Panc1 (cell line): ENCODE data around the gene BCCIP. TPM values are rescaled to one million over a fixed set of nuclear protein-coding genes. Genes with fewer than 3 reads are reported as not detected.

Experiments used
- ATAC-seq: fragments of 200-7000 bp; cut with Tn5 transposase; 2 replicates; pipeline ENCODE4 v1.9.1; 2020; ENCODE audit warnings: mild to moderate bottlenecking, moderate library complexity
- BruUV-seq: library from RNA; stranded (reverse); fragments of 400-500 nt; replicated peaks from 2 replicates; lab custom pipeline; 2021; lab: Mats Ljungman, UMichigan
- CTCF ChIA-PET: fragments of 300-600 bp; sonication (Branson Sonifier 250); formaldehyde crosslinking; loops from one replicate; lab custom pipeline; 2022; ENCODE audit warnings: antibody characterized with exemption; lab: Charles Lee
- POLR2A ChIA-PET: fragments of 300-600 bp; sonication (Branson Sonifier 250); formaldehyde crosslinking; loops from one replicate; lab custom pipeline; 2022; ENCODE audit warnings: antibody characterized with exemption; lab: Charles Lee
- DNase-seq: peaks from one replicate; pipeline ENCODE4 v3.0.0-alpha.2; 2010; ENCODE audit warnings: low read depth, low spot score
- H3K27ac ChIP-seq: 2 replicates; pipeline ENCODE4 v1.5.1; 2011; ENCODE audit warnings: mild to moderate bottlenecking, low read length, inconsistent platforms
- H3K27me3 ChIP-seq: fragments of 200-500 bp; sonication (Bioruptor generic); 2 replicates; pipeline ENCODE4 v1.6.0; 2014; ENCODE audit warnings: low read length, inconsistent platforms; ENCODE audit not compliant: control insufficient read depth, insufficient read depth
- H3K36me3 ChIP-seq: fragments of 200-500 bp; sonication (Bioruptor generic); 2 replicates; pipeline ENCODE4 v1.5.1; 2014; ENCODE audit warnings: inconsistent platforms, mild to moderate bottlenecking, low read length, moderate library complexity; ENCODE audit not compliant: control insufficient read depth, insufficient read depth
- H3K4me1 ChIP-seq: 2 replicates; pipeline ENCODE4 v1.5.1; 2011; ENCODE audit warnings: inconsistent platforms, mild to moderate bottlenecking, low read length, moderate library complexity; ENCODE audit not compliant: control insufficient read depth, insufficient read depth
- H3K4me3 ChIP-seq, 2 experiments: 2 replicates each; pipeline ENCODE4 v1.5.1; 2011 to 2012; ENCODE audit warnings: low read depth in 2 of 2, low read length in 2 of 2, mild to moderate bottlenecking in 2 of 2, inconsistent platforms in 1 of 2, moderate library complexity in 1 of 2
- H3K9me3 ChIP-seq: fragments of 200-500 bp; sonication (Bioruptor generic); 2 replicates; pipeline ENCODE4 v1.5.1; 2014; ENCODE audit warnings: low read depth, mild to moderate bottlenecking, inconsistent platforms, low read length, moderate library complexity; ENCODE audit not compliant: control insufficient read depth, insufficient read depth
- CTCF ChIP-seq: fragments of 450-650 bp; IDR thresholded peaks from 2 replicates; pipeline ENCODE4 v1.5.1; 2017; ENCODE audit warnings: mild to moderate bottlenecking
- POLR2AphosphoS5 ChIP-seq: IDR thresholded peaks from 2 replicates; pipeline ENCODE4 v1.6.1; 2012; ENCODE audit warnings: mild to moderate bottlenecking, low read depth, low read length, moderate library complexity
- REST ChIP-seq, 2 experiments: IDR thresholded peaks; 2 replicates each; pipeline ENCODE4 v1.6.1; 2011 to 2012; ENCODE audit warnings: low read depth in 2 of 2, control low read depth in 1 of 2, low read length in 1 of 2, mild to moderate bottlenecking in 1 of 2, moderate library complexity in 1 of 2; ENCODE audit not compliant: insufficient read depth in 1 of 2
- SIN3A ChIP-seq: IDR thresholded peaks from 2 replicates; pipeline ENCODE4 v1.6.1; 2012; ENCODE audit warnings: low read depth, mild to moderate bottlenecking, low read length, moderate library complexity, borderline replicate concordance; ENCODE audit not compliant: insufficient read depth
- TCF7L2 ChIP-seq: IDR thresholded peaks from 2 replicates; pipeline ENCODE4 v1.6.1; 2011; ENCODE audit warnings: mild to moderate bottlenecking, low read depth, low read length, inconsistent platforms
- in situ Hi-C: cut with HindIII; loops from 2 replicates; pipeline ENCODE4 v1.10.0; 2016; ENCODE audit warnings: low sequenced_read_pairs, low pct_unique_long_range_greater_than_20kb
- intact Hi-C: fragments of 100-400 bp; cut with micrococcal nuclease; formaldehyde crosslinking; loops from one replicate; pipeline ENCODE4 v1.10.0; 2022; ENCODE audit not compliant: unreplicated experiment
- total RNA-seq: library from RNA; stranded (reverse); gene quantifications from one replicate; pipeline ENCODE4 v1.2.1, GENCODE V29; 2021; ENCODE audit not compliant: unreplicated experiment

Gene BCCIP
- total RNA-seq, 1 experiment from 2014 or later: 123 TPM

- no peaks in the 10 kb centered on the region for H3K9me3 ChIP-seq
- no peaks in the 10 kb centered on the region for H3K4me1 ChIP-seq
- H3K27me3 ChIP-seq: no peaks in the 10 kb centered on the region
- in situ Hi-C loops (no loop called here), intact Hi-C loops (no loop called here)
- POLR2A ChIA-PET: no interaction called here
- BruUV-seq: no TSS peak
- H3K4me3 ChIP-seq: no peak overlapping the region
- no peaks in the 10 kb centered on the region for H3K36me3 ChIP-seq
- TF ChIP-seq SIN3A: no peak
- no peak for TF ChIP-seq POLR2AphosphoS5
- no peak for TF ChIP-seq CTCF
- TF ChIP-seq REST (IDR thresholded peaks at IDR 0.05; ENCODE audit: insufficient read depth in 1 of 2, low read depth in 2 of 2, low read length in 1 of 2): no peak
- TF ChIP-seq TCF7L2: no peak
- DNase-seq (no peak), ATAC-seq (no peak)
- H3K27ac ChIP-seq: no peak overlapping the region
- CTCF ChIA-PET: no interaction called here
These were observed 45.5 kb upstream of the BCCIP start for GRCh38 chr10:125777806-125778205.

GRCh38 chr10:125778556-125778955, 44.8 kb upstream of the BCCIP start:
- intact Hi-C loops: no loop called here
- TF ChIP-seq CTCF (no peak), REST (IDR thresholded peaks at IDR 0.05; ENCODE audit: insufficient read depth in 1 of 2, low read depth in 2 of 2, low read length in 1 of 2) (no peak), POLR2AphosphoS5 (no peak), SIN3A (no peak), TCF7L2 (no peak)
- no peak for ATAC-seq
- Histone ChIP-seq H3K9me3 (no peaks in the 10 kb centered on the region), H3K36me3 (no peaks in the 10 kb centered on the region), H3K27ac (no peak overlapping the region), H3K4me1 (no peaks in the 10 kb centered on the region), H3K27me3 (no peaks in the 10 kb centered on the region), H3K4me3 (no peak overlapping the region)
- ChIA-PET POLR2A (no interaction called here), CTCF (no interaction called here)
- BruUV-seq: no TSS peak
- in situ Hi-C loops: no loop called here
- DNase-seq: no peak
